Esophagus muscularis mucosa (tissue), 3 donors: ENCODE data around the gene PPEF1.

Experiments used
- CTCF ChIP-seq, 3 experiments: fragments of 200-600 bp in 2 of 3; fragments of 450-650 bp in 1 of 3; sonication (generic) in 2 of 3; IDR thresholded peaks; one replicate each; pipeline ENCODE4 v1.5.1; 2017 to 2019; ENCODE audit warnings: antibody characterized with exemption in 3 of 3, mild to moderate bottlenecking in 2 of 3, moderate library complexity in 1 of 3
- POLR2AphosphoS5 ChIP-seq, 2 donors: sonication (generic); formaldehyde crosslinking; IDR thresholded peaks; one replicate each; pipeline ENCODE4 v1.6.1; 2017; ENCODE audit warnings: antibody characterized with exemption in 2 of 2

- TF ChIP-seq CTCF (IDR thresholded peaks at IDR 0.05) (no peak), POLR2AphosphoS5 (IDR thresholded peaks at IDR 0.05) (no peak)
Observed at GRCh38 chrX:18810416-18810815, 103.0 kb downstream of the PPEF1 start.
